Breast epithelium (tissue), 4 donors: Measurements from ENCODE around the gene PPP1R3E. TPM values are rescaled to one million over a fixed set of nuclear protein-coding genes. Genes with fewer than 3 reads are reported as not detected.
"Not testable (repeated sequence)": the region's sequence is repeated elsewhere in the genome, so short reads cannot be mapped to it uniquely, and the experiment has no call there.

ENCODE experiments used
- DNase-seq, 2 donors: peaks; one replicate each; pipeline ENCODE4 v3.0.0-alpha.2; 2019; ENCODE audit warnings: low spot score in 2 of 2
- H3K27ac ChIP-seq, 2 donors: fragments of 200-600 bp; sonication (generic) in 1 of 2; one replicate each; pipeline ENCODE4 v1.5.1; 2016 to 2019; ENCODE audit warnings: mild to moderate bottlenecking in 1 of 2
- H3K27me3 ChIP-seq, 2 donors: fragments of 200-600 bp; sonication (generic) in 1 of 2; one replicate each; pipeline versions ENCODE4 v1.5.1 to v1.6.0; 2017 to 2019; ENCODE audit warnings: control low read depth in 1 of 2, mild to moderate bottlenecking in 1 of 2
- H3K36me3 ChIP-seq: fragments of 200-600 bp; one replicate; pipeline ENCODE4 v1.5.1; 2019
- H3K4me1 ChIP-seq, 2 donors: fragments of 200-600 bp; sonication (generic); one replicate each; pipeline ENCODE4 v1.5.1; 2016 to 2019; ENCODE audit warnings: control low read depth in 1 of 2
- H3K4me3 ChIP-seq, 3 donors: fragments of 200-600 bp; sonication (generic); 1 replicate in 2 of 3; 2 replicates in 1 of 3; pipeline ENCODE4 v1.5.1; 2016 to 2019; ENCODE audit warnings: mild to moderate bottlenecking in 3 of 3, moderate library complexity in 2 of 3
- H3K9me3 ChIP-seq, 2 donors: fragments of 200-600 bp; sonication (generic) in 1 of 2; one replicate each; pipeline ENCODE4 v1.5.1; 2016 to 2019; ENCODE audit warnings: control low read depth in 1 of 2
- POLR2A ChIP-seq: fragments of 450-650 bp; IDR thresholded peaks from one replicate; pipeline ENCODE4 v1.6.1; 2016; ENCODE audit warnings: antibody characterized with exemption, mild to moderate bottlenecking, moderate library complexity
- POLR2AphosphoS5 ChIP-seq, 3 donors: sonication (generic); formaldehyde crosslinking; IDR thresholded peaks; one replicate each; pipeline ENCODE4 v1.6.1; 2017; ENCODE audit warnings: antibody characterized with exemption in 3 of 3
- intact Hi-C: fragments of 100-400 bp; cut with DNase I; formaldehyde crosslinking; loops from one replicate; pipeline ENCODE4 v1.15.1; 2023; ENCODE audit warnings: low total_unique reads
- total RNA-seq, 3 donors: library from RNA; depleted of rRNA; stranded (reverse); fragments of >200 nt; gene quantifications; one replicate each; pipeline ENCODE4 v1.1.0, GENCODE V29; 2016
- TF ChIP-seq, protein P1 (sequence below), 3 donors: fragments of 450-650 bp; IDR thresholded peaks; one replicate each; pipeline ENCODE4 v1.5.1; 2016 to 2017; ENCODE audit warnings: antibody characterized with exemption in 3 of 3, mild to moderate bottlenecking in 3 of 3, moderate library complexity in 3 of 3

The PPP1R3E gene
- total RNA-seq, 3 donors from 2014 or later: 8.2 to 11.6 (median 9.4) TPM

DNA sequence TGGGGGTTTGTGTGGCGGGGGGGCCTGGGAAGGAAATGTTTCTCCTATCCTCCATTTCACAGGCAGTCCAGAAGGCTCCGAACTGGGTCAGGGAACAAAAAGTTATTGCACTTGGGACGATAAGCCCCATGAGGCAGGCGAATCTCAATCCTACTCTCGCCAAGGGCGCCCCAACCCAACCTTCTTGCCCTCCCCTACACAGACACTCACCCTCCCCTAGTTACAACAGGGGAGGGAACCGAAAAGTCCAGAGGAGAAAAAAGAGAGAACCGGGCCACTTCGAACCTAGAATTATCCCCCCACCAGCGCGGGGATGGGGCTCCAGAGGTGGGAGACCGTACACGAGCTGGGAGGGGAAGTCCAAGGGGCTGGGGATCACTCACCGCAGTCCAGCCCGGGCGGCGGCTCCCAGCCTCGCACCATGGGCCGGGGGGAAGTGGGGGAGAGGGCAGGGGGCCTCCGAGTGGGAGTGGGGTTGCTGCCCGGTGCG is 17.1 kb downstream of the PPP1R3E start:
- H3K9me3 ChIP-seq: no peaks in the 10 kb centered on the region
- peak overlapping the region; percentile 72 to 99 (median 92) for H3K4me3 ChIP-seq
- intact Hi-C loops: loop anchor here (10.0 kb wide), 1 partner anchor 79 kb away; the partner anchor contains the start of gene EFS
- peak overlapping the region; percentile 97 to 99 for H3K27ac ChIP-seq
- TF ChIP-seq, protein P1, sequence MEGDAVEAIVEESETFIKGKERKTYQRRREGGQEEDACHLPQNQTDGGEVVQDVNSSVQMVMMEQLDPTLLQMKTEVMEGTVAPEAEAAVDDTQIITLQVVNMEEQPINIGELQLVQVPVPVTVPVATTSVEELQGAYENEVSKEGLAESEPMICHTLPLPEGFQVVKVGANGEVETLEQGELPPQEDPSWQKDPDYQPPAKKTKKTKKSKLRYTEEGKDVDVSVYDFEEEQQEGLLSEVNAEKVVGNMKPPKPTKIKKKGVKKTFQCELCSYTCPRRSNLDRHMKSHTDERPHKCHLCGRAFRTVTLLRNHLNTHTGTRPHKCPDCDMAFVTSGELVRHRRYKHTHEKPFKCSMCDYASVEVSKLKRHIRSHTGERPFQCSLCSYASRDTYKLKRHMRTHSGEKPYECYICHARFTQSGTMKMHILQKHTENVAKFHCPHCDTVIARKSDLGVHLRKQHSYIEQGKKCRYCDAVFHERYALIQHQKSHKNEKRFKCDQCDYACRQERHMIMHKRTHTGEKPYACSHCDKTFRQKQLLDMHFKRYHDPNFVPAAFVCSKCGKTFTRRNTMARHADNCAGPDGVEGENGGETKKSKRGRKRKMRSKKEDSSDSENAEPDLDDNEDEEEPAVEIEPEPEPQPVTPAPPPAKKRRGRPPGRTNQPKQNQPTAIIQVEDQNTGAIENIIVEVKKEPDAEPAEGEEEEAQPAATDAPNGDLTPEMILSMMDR (IDR thresholded peaks at IDR 0.05): no peak
- TF ChIP-seq POLR2A (no peak), POLR2AphosphoS5 (IDR thresholded peaks at IDR 0.05) (no peak)
- no peaks in the 10 kb centered on the region for H3K36me3 ChIP-seq
- no peaks in the 10 kb centered on the region for H3K27me3 ChIP-seq
- no peak for DNase-seq
- no peaks in the 10 kb centered on the region for H3K4me1 ChIP-seq

DNA sequence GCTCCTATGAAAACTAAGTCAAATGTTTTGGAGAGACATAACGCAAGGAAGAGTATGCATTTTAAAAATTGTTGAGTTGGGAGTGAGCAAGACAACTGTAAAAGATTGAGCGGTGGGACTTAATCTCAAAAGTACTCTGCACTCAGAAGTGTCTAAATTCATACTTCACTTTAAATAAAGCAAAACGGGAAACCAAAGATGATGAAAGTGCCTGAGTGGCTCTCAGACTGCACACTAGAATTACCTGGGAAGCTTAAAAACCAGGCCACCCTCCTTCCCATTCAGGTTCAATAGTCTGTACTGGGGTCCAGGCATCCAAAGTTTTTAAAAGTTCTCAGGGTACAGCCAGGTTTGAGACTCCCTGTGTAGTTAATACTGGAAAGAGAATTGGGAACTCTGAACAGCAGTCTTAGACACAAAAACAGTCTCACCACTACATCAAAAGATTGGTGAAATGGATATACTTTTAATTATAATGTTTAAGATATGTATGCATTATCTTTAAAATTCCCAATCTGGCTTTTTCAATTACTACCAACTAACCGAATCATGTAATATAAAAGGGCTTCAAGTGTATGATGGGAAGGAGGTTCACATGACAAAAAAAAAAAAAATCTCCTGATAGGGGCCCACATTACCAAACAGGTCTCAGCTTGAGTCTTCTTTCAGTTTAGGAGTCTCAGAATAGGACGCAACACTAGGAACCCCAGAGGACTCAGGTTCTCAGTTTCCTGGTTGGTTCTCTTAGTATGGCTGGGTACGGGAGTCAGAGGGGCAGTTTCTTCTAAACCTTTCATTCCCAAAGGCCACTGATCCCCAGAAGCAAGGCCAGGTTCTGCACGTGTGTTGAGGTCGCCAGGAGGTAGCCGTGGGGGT is 17.8 kb downstream of the PPP1R3E start:
- DNase-seq: no peak
- Histone ChIP-seq H3K4me3 (peak overlapping the region; percentile 72 to 99 (median 92)), H3K4me1 (no peaks in the 10 kb centered on the region), H3K27me3 (no peaks in the 10 kb centered on the region), H3K9me3 (no peaks in the 10 kb centered on the region), H3K36me3 (no peaks in the 10 kb centered on the region), H3K27ac (peak overlapping the region; percentile 97 to 99)
- TF ChIP-seq, protein P1 (IDR thresholded peaks at IDR 0.05): no peak
- TF ChIP-seq POLR2AphosphoS5 (IDR thresholded peaks at IDR 0.05): no peak
- TF ChIP-seq POLR2A: no peak
- intact Hi-C loops: loop anchor here (10.0 kb wide), 1 partner anchor 80 kb away; the partner anchor contains the start of gene EFS

DNA sequence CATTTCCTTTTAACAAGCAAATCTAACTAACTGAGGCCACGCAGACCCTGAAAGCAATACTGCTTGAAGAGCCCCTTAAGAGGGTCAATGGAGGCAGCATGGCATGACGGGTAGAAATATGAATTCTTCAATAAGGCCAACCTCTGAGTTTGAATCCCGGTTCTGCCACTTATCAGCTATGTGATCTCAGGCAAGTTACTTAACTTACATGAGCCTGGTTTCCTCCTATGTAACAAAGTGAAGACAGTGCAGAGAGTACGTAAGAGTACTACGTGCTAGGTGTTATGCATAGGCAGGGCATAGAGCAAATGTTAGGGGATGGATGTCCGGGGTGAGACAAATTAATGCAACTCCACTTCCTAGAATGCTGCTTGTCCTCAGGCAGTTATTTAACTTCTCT is 21.4 kb downstream of the PPP1R3E start:
- Histone ChIP-seq H3K27me3 (no peaks in the 10 kb centered on the region), H3K27ac (no peak overlapping the region), H3K9me3 (no peaks in the 10 kb centered on the region), H3K4me3 (no peak overlapping the region), H3K4me1 (no peaks in the 10 kb centered on the region), H3K36me3 (no peaks in the 10 kb centered on the region)
- TF ChIP-seq, protein P1 (IDR thresholded peaks at IDR 0.05): no peak
- TF ChIP-seq POLR2AphosphoS5 (IDR thresholded peaks at IDR 0.05): no peak
- DNase-seq: no peak
- intact Hi-C loops: loop anchor here (10.0 kb wide), 1 partner anchor 84 kb away; the partner anchor contains the start of gene EFS

DNA sequence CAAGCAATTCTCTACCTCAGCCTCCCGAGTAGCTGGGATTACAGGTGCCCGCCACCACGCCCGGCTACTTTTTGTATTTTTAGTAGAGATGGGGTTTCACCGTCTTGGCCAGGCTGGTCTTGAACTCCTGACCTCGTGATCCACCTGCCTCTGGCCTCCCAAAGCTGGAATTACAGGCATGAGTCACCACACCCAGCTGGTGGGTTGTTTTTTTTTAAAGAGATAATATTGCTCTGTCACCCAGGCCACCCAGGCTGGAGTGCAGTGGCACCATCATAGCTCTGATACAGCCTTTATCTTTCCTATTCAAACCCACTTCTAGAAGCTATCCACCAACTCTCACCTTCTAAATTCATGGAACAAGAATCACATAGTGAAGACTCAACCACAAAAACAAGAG is 24.7 kb downstream of the PPP1R3E start:
- H3K27ac ChIP-seq, DNase-seq, H3K4me1 ChIP-seq, H3K36me3 ChIP-seq, intact Hi-C loops, H3K9me3 ChIP-seq, H3K27me3 ChIP-seq, H3K4me3 ChIP-seq: not testable (repeated sequence)

DNA sequence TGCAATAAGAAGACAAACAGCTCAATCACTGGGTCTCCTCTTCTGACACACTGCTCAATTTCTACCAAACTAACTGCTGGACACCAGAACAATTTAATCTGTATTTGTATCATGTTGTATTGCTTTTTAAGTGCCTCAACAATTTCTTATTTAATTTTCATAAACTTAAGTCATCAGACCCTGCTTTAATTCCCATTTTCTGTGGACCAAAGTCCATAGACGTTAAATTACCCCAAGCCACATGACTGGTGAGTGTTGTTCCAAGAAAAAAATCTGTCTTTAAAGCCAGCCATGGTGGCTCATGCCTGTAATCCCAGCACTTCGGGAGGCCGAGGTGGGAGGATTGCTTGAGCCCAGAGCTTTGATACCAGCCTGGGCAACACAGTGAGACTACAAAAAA is 25.5 kb downstream of the PPP1R3E start:
- peaks cover 5% of the 10 kb centered on the region for H3K36me3 ChIP-seq
- H3K27me3 ChIP-seq: no peaks in the 10 kb centered on the region
- no peak overlapping the region for H3K4me3 ChIP-seq
- TF ChIP-seq, protein P1 (IDR thresholded peaks at IDR 0.05): no peak
- TF ChIP-seq POLR2A: no peak
- no peak for TF ChIP-seq POLR2AphosphoS5 (IDR thresholded peaks at IDR 0.05)
- no peak for DNase-seq
- H3K4me1 ChIP-seq: no peaks in the 10 kb centered on the region
- H3K27ac ChIP-seq: no peak overlapping the region
- H3K9me3 ChIP-seq: no peaks in the 10 kb centered on the region
- intact Hi-C loops: no loop called here
